GM12874 (cell line): Measurements from ENCODE around the gene SSBP3.
A peak's percentile ranks its signal among the peaks of the same experiment; 100 is the strongest.

Experiments used
- TF ChIP-seq, protein P1 (sequence below): IDR thresholded peaks from 2 replicates; pipeline ENCODE4 v1.5.1; 2011; ENCODE audit warnings: low read depth, mild to moderate bottlenecking, control low read depth, low read length, moderate library complexity; ENCODE audit not compliant: insufficient read depth

Gene SSBP3

DNA sequence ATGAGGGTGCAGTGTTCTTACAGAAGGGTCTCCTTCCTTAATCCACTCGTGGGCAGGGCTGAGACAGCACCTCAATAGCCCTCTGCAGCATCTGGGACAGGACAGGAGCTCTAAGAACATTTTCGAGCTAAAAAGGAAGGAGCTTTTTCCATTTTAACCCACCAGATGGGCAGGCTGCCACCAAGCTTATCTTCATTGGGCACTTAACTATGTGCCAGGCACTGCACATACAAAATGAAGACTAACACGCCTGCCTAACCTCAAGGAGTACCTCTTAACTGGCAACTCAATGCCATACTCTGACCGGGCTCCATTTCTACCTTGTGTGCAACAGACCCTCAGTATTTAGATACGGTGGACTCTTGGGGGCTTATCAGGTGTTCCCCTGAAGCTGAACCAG lies 48.2 kb downstream of the SSBP3 start:
- TF ChIP-seq, protein P1, sequence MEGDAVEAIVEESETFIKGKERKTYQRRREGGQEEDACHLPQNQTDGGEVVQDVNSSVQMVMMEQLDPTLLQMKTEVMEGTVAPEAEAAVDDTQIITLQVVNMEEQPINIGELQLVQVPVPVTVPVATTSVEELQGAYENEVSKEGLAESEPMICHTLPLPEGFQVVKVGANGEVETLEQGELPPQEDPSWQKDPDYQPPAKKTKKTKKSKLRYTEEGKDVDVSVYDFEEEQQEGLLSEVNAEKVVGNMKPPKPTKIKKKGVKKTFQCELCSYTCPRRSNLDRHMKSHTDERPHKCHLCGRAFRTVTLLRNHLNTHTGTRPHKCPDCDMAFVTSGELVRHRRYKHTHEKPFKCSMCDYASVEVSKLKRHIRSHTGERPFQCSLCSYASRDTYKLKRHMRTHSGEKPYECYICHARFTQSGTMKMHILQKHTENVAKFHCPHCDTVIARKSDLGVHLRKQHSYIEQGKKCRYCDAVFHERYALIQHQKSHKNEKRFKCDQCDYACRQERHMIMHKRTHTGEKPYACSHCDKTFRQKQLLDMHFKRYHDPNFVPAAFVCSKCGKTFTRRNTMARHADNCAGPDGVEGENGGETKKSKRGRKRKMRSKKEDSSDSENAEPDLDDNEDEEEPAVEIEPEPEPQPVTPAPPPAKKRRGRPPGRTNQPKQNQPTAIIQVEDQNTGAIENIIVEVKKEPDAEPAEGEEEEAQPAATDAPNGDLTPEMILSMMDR = no peak

DNA sequence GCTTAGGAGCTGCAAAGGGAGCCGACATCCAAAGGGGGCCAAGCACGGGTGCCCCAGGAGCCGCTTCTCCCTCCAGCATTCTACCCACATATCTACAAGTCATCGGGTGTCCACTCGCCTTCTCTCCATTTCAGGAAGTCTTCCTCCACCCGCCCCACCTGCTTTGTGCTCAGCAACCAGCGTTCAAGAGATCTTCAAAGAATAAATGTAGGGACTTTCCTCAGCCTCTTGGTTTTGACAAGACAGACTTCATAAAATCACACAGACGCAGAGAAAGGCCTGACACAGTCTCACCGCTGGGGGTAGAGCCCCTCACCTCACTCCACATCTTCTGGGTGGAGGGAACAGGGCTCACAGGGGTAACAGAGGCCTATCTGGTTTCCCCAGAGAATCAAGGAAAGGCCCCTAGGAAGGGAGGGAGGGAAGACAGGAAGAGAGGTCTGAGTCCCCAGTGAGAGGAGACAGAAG lies 49.5 kb downstream of the SSBP3 start:
- TF ChIP-seq, protein P1 = peak; percentile 38

DNA sequence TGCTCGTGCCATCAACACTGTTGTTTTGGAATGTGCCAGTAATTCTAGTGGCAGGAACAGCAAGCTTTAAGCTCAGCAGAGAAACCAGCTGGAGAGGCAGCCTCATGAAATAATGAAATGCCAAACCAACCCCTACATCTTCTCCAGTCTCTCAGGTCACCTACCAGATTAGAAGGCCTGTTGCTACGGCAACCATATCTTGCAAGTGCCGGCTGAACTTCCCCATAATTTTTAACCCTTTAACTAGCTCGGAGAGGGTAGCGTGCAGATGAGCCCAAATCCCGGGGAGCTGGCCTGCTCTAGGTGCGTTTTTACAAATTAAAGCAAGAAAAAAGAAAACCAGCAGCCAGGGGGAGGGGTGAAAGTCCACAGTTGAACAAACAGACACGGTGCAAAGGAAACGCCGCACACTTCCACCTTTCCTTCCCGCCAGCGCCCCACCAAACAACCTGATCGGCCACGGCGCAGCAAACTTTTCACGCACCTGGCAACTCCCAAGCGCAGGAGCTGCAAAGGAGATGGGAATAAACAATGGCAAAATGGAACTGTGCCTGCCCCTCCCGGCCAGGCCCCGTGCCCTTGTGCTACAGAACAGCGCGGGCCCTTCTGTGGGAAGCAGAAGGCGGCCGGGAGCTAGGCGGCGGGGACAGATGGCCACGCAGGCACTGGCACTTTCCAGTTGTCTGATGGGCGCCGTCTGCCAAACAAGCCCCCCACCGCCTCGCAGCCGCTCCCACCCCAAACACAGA lies 50.1 kb downstream of the SSBP3 start:
- TF ChIP-seq, protein P1 = no peak

DNA sequence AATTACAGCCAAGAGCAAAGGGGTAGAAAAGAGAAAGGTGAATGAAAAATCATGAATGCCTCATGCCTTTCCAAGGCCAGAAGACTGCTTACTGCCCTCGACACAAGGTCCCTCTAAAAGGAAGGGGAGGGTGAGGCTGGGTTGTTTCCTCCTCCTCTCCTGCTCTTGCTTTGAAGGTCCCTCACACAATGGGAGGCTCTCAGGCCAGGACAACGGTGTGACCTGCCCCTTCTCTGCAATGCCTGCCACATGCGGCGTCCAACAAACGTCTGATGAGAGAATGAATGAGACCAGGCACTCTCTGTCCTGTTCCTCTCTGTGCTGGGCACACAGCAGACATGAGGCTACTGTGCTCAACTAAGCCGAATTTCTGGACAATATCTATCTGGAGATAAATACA lies 51.3 kb downstream of the SSBP3 start:
- TF ChIP-seq, protein P1 = no peak

DNA sequence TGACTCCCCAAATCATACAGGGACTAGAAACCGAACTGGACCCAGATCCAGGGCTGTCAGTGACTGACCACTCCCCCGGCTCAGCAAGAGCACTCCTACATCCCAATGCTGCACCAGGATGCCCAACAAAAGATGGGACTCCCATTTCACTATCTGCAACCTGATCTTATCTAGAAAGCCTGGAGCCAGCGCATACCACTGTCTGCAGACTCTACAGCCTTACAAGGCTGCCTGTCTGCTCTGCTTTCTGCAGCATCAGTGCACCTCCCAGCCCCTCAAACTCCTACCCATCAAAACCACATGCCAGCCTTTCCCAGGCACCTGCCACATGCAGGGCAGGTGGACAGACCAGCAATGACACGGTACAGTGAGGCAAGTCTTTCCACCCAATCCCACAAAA lies 52.2 kb downstream of the SSBP3 start:
- TF ChIP-seq, protein P1 = no peak

DNA sequence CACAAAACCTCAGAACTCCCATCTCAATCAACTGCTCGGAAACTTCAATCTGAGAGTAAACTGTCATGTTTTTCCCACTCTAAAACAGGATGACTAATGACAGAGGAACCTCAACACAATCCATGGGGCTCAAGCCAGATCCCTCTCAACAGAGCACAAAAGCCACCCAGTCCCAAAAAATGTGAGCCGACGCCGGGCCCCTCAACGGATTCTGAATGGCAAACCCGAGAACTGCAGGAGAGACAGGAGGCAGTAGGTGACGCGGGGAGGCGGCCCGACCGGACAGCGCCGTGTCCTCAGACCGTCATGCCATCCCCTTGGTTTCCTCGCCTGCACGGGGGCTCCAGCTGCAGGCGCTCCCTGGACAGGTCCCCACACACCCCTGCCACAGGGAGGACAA lies 53.4 kb downstream of the SSBP3 start:
- TF ChIP-seq, protein P1 = no peak

DNA sequence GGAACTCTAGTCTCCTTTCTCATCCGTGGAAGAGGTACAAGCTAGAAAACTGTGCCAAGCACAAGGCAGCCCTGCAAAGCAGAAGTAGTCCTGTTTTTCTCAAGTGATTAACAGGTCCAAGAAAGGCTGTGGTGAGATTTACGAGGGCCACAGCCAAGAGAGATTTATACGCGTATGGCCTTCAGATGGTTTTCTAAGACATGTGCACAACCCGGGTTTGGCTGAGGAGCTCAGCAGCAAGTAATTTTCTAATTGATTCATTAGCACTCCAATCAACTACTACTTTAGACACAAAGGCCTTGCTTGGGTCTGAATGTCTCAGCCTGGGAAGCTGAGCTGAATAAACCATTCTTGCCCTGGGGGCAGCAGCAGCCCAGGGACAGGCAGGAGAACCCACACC lies 55.8 kb downstream of the SSBP3 start:
- TF ChIP-seq, protein P1 = no peak
